Measurements from ENCODE around the gene KRT13.

The KRT13 gene

DNA sequence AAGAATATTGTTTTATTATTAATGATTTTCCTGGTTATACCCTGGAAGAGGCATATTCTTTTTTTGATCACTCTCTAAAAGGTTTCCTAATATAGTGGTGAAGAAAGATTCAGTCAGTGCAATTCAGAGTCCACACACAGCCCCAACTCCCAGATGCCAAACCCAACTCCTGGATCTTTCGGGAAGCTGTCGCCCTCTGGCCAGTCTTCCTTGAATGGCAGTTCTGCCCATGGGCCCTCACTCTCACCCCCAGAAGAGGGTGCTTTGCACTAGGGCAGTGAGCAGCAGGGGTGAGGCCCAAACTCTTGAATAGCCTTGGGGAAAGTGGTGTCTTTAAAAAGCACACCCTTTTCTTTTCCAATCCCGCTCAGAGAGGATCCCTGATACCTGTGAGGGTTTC lies 49.2 kb downstream of the KRT13 start:
- no peak overlapping the region for H3K4me3 ChIP-seq (ENCODE audit: low read depth, low read length)
- TF ChIP-seq, protein P1, sequence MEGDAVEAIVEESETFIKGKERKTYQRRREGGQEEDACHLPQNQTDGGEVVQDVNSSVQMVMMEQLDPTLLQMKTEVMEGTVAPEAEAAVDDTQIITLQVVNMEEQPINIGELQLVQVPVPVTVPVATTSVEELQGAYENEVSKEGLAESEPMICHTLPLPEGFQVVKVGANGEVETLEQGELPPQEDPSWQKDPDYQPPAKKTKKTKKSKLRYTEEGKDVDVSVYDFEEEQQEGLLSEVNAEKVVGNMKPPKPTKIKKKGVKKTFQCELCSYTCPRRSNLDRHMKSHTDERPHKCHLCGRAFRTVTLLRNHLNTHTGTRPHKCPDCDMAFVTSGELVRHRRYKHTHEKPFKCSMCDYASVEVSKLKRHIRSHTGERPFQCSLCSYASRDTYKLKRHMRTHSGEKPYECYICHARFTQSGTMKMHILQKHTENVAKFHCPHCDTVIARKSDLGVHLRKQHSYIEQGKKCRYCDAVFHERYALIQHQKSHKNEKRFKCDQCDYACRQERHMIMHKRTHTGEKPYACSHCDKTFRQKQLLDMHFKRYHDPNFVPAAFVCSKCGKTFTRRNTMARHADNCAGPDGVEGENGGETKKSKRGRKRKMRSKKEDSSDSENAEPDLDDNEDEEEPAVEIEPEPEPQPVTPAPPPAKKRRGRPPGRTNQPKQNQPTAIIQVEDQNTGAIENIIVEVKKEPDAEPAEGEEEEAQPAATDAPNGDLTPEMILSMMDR (IDR thresholded peaks at IDR 0.05; ENCODE audit: borderline replicate concordance, insufficient read depth, low read depth, low read length), result no peak

DNA sequence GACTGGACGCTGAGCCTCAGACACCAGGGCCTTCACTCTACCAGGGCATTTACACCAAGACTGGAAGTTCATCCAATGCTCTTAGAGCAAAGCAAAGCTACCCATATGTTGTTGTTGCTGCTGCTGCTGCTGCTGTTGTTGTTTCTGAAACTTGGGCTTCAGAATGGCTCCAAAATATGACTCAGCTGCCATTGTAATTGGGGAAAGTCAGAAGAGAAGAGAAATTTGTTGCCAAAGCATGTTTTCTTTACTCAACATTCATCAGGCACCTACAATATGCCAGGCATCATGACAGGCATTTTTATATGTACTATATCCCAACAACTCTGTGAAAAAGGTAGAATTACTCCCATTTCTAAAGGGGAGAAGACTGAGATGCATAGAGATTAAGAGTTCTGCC lies 50.2 kb downstream of the KRT13 start:
- H3K4me3 ChIP-seq (ENCODE audit: low read depth, low read length), result no peak overlapping the region
- TF ChIP-seq, protein P1 (IDR thresholded peaks at IDR 0.05; ENCODE audit: borderline replicate concordance, insufficient read depth, low read depth, low read length), result no peak

DNA sequence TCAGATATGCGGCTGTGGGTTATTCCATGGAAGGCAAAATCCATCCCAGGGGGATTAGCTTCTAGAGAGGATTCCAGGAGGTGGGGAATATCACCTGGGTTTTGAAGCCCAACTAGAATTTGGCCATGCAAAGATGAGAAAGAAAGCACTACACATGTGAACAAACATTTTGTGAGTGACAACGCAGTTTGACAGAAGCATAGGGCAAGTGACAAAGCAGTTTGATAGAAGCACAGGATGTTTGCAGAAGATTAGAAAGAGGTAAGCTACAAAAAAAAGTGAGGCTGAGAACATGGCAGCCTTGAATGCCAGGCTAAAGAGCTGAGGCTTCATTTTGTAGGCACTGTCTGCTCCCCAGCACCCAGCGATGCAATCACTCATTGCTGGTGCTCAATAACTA lies 52.3 kb downstream of the KRT13 start:
- no peak overlapping the region for H3K4me3 ChIP-seq (ENCODE audit: low read depth, low read length)
- TF ChIP-seq, protein P1 (IDR thresholded peaks at IDR 0.05; ENCODE audit: borderline replicate concordance, insufficient read depth, low read depth, low read length), result no peak

DNA sequence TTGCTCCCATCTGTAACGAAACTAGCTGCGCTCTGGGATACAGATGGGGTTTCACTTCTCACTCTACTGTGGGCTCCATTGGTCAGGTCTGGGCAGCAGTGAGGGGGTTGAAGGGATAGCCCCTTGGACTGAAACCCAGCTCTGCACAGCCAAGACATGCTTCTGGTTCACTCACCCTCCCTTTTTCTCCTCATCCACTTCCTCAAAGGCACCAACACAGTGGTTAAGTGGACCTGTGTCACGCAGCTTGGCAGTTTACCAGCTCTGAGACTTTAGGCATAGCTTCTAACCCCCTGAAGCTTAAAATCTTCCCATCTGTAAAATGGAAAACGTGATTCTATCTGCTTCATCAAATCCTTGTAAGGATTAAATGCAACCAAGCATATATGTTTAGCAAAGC lies 53.1 kb downstream of the KRT13 start:
- H3K4me3 ChIP-seq (ENCODE audit: low read depth, low read length), result no peak overlapping the region
- TF ChIP-seq, protein P1 (IDR thresholded peaks at IDR 0.05; ENCODE audit: borderline replicate concordance, insufficient read depth, low read depth, low read length), result no peak

DNA sequence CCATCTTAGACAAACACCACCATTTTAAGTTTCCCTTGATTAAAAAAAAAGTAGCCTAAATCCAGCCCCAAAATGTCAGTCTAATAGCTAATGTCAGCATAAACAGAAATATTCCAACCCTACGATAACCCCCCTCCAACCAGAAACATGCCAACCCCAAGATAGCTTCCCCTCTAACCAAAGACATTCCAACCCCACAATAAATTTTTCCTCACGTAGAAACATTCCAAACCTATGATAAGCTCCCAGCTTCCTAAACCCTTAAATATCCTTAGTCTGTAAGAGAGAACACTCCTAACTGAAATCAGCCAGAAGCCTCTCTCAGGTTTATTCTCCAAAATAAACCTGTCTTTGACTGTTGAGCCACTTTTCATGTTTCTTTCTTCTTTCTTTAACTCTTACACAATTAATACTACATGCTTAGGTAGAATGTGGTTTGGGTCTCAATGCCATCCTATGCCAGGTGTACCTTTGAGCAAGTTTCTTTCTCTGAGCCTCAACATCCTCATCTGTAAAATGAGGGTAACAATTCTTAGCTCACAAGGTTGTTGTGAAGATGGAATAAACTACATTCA lies 54.2 kb downstream of the KRT13 start:
- TF ChIP-seq, protein P1 (IDR thresholded peaks at IDR 0.05; ENCODE audit: borderline replicate concordance, insufficient read depth, low read depth, low read length), result no peak
- no peak overlapping the region for H3K4me3 ChIP-seq (ENCODE audit: low read depth, low read length)

Measured in GM12875 (cell line).